ENCODE data around the gene PLCB3.
"Not testable (repeated sequence)": the region's sequence is repeated elsewhere in the genome, so short reads cannot be mapped to it uniquely, and the experiment has no call there.

Gene PLCB3

GRCh38 chr11:64312947-64313346, 61.6 kb downstream of the PLCB3 start:
- TF ChIP-seq CTCF (IDR thresholded peaks at IDR 0.05; ENCODE audit: poor library complexity, severe bottlenecking): no peak
- Histone ChIP-seq H3K27me3 (ENCODE audit: insufficient read depth, poor library complexity, severe bottlenecking) (no peaks in the 10 kb centered on the region), H3K4me3 (ENCODE audit: severe bottlenecking) (no peak overlapping the region), H3K36me3 (ENCODE audit: low read depth) (peaks cover 27% of the 10 kb centered on the region), H3K27ac (ENCODE audit: poor library complexity, severe bottlenecking) (peak overlapping the region; percentile 82), H3K4me1 (ENCODE audit: insufficient read depth, poor library complexity, severe bottlenecking) (peaks cover 8% of the 10 kb centered on the region), H3K9me3 (ENCODE audit: severe bottlenecking) (no peaks in the 10 kb centered on the region)
- no peak for ATAC-seq (ENCODE audit: low read depth)
- DNase-seq (ENCODE audit: low spot score): peak; percentile 56

- H3K4me1 ChIP-seq (ENCODE audit: insufficient read depth, poor library complexity, severe bottlenecking): peaks cover 8% of the 10 kb centered on the region
- no peak for ATAC-seq (ENCODE audit: low read depth)
- H3K27ac ChIP-seq (ENCODE audit: poor library complexity, severe bottlenecking): peak overlapping the region; percentile 82
- H3K9me3 ChIP-seq (ENCODE audit: severe bottlenecking): no peaks in the 10 kb centered on the region
- DNase-seq (ENCODE audit: low spot score): peak; percentile 67
- peaks cover 24% of the 10 kb centered on the region for H3K36me3 ChIP-seq (ENCODE audit: low read depth)
- no peak for TF ChIP-seq CTCF (IDR thresholded peaks at IDR 0.05; ENCODE audit: poor library complexity, severe bottlenecking)
- no peaks in the 10 kb centered on the region for H3K27me3 ChIP-seq (ENCODE audit: insufficient read depth, poor library complexity, severe bottlenecking)
- no peak overlapping the region for H3K4me3 ChIP-seq (ENCODE audit: severe bottlenecking)
These were observed 62.3 kb downstream of the PLCB3 start for GRCh38 chr11:64313491-64314145.

GRCh38 chr11:64314146-64314804, 62.9 kb downstream of the PLCB3 start:
- peak overlapping the region; percentile 82 for H3K27ac ChIP-seq (ENCODE audit: poor library complexity, severe bottlenecking)
- peaks cover 9% of the 10 kb centered on the region for H3K4me1 ChIP-seq (ENCODE audit: insufficient read depth, poor library complexity, severe bottlenecking)
- TF ChIP-seq CTCF (IDR thresholded peaks at IDR 0.05; ENCODE audit: poor library complexity, severe bottlenecking): no peak
- H3K9me3 ChIP-seq (ENCODE audit: severe bottlenecking): no peaks in the 10 kb centered on the region
- no peak for DNase-seq (ENCODE audit: low spot score)
- no peaks in the 10 kb centered on the region for H3K27me3 ChIP-seq (ENCODE audit: insufficient read depth, poor library complexity, severe bottlenecking)
- ATAC-seq (ENCODE audit: low read depth): no peak
- H3K4me3 ChIP-seq (ENCODE audit: severe bottlenecking): no peak overlapping the region
- H3K36me3 ChIP-seq (ENCODE audit: low read depth): peaks cover 24% of the 10 kb centered on the region

- Histone ChIP-seq H3K27me3 (ENCODE audit: insufficient read depth, poor library complexity, severe bottlenecking) (no peaks in the 10 kb centered on the region), H3K4me3 (ENCODE audit: severe bottlenecking) (no peak overlapping the region), H3K27ac (ENCODE audit: poor library complexity, severe bottlenecking) (no peak overlapping the region), H3K9me3 (ENCODE audit: severe bottlenecking) (no peaks in the 10 kb centered on the region), H3K4me1 (ENCODE audit: insufficient read depth, poor library complexity, severe bottlenecking) (peaks cover 15% of the 10 kb centered on the region), H3K36me3 (ENCODE audit: low read depth) (peaks cover 29% of the 10 kb centered on the region)
- DNase-seq (ENCODE audit: low spot score): peak; percentile 46
- no peak for ATAC-seq (ENCODE audit: low read depth)
- TF ChIP-seq CTCF (IDR thresholded peaks at IDR 0.05; ENCODE audit: poor library complexity, severe bottlenecking): no peak
These were observed 63.7 kb downstream of the PLCB3 start for GRCh38 chr11:64314805-64315561.

- not testable (repeated sequence) for ATAC-seq (ENCODE audit: low read depth); H3K4me3 ChIP-seq (ENCODE audit: severe bottlenecking); H3K4me1 ChIP-seq (ENCODE audit: insufficient read depth, poor library complexity, severe bottlenecking); H3K9me3 ChIP-seq (ENCODE audit: severe bottlenecking); H3K27me3 ChIP-seq (ENCODE audit: insufficient read depth, poor library complexity, severe bottlenecking)
- H3K27ac ChIP-seq (ENCODE audit: poor library complexity, severe bottlenecking): peak overlapping the region; percentile 95
- peak; percentile 53 for DNase-seq (ENCODE audit: low spot score)
- H3K36me3 ChIP-seq (ENCODE audit: low read depth): peaks cover 38% of the 10 kb centered on the region
These were observed 64.6 kb downstream of the PLCB3 start for GRCh38 chr11:64315667-64316526.
